Psoas muscle (tissue), 8 donors: Measurements from ENCODE around the gene BNIP5. TPM values are rescaled to one million over a fixed set of nuclear protein-coding genes. Genes with fewer than 3 reads are reported as not detected.

Experiments used
- ATAC-seq, 4 donors: fragments of 200-7000 bp; cut with Tn5 transposase; one replicate each; pipeline ENCODE4 v1.9.1; 2020; ENCODE audit warnings: moderate library complexity in 3 of 4, mild to moderate bottlenecking in 2 of 4
- DNase-seq, 2 donors: peaks; one replicate each; pipeline ENCODE4 v3.0.0-alpha.2; 2020
- H3K27ac ChIP-seq: fragments of 200-600 bp; one replicate; pipeline ENCODE4 v1.8.0; 2022
- H3K27me3 ChIP-seq, 3 donors: fragments of 200-600 bp in 1 of 3; one replicate each; pipeline versions ENCODE4 v1.6.1 to v1.8.0; 2013 to 2022; ENCODE audit warnings: low read length in 2 of 3, mild to moderate bottlenecking in 2 of 3, moderate library complexity in 1 of 3; ENCODE audit not compliant: insufficient read depth in 3 of 3
- H3K36me3 ChIP-seq, 2 donors: fragments of 200-600 bp in 1 of 2; one replicate each; pipeline versions ENCODE4 v1.6.1 to v1.8.0; 2013 to 2022; ENCODE audit warnings: low read depth in 1 of 2, mild to moderate bottlenecking in 1 of 2, moderate library complexity in 1 of 2; ENCODE audit not compliant: insufficient read depth in 1 of 2
- H3K4me1 ChIP-seq: fragments of 200-600 bp; one replicate; pipeline ENCODE4 v1.8.0; 2022
- H3K4me3 ChIP-seq: fragments of 200-600 bp; one replicate; pipeline ENCODE4 v1.8.0; 2022; ENCODE audit warnings: mild to moderate bottlenecking
- H3K9me3 ChIP-seq: fragments of 200-600 bp; one replicate; pipeline ENCODE4 v1.8.0; 2022
- CTCF ChIP-seq: fragments of 200-600 bp; IDR thresholded peaks from one replicate; pipeline ENCODE4 v1.8.0; 2022; ENCODE audit warnings: antibody characterized with exemption
- WGBS, 3 donors: extraction: QIAGEN DNeasy Blood & Tissue Kit; methylation state at CpG; one replicate each; pipeline versions ENCODE4 v1.1.6 to v1.1.7; 2013; 5-methylcytosine and 5-hydroxymethylcytosine counted together
- intact Hi-C, 2 donors: fragments of 100-400 bp; cut with DNase I; formaldehyde crosslinking; loops; one replicate each; pipeline versions ENCODE4 v1.11.0 to v1.14.2; 2022
- polyA plus RNA-seq, 3 donors: library from polyadenylated mRNA; stranded (reverse); fragments of 200-250 nt; gene quantifications; one replicate each; pipeline ENCODE4 v1.2.3, GENCODE V29; 2013
- total RNA-seq, 4 donors: library from RNA; stranded (reverse); fragmentation: NEBNext Ultra II Directional in 2 of 4; extraction: Animal tissue kit (Norgen Biotek cat#: 25700) in 2 of 4; gene quantifications; one replicate each; pipeline versions ENCODE4 v1.2.1 to v1.2.4, GENCODE V29; 2021 to 2023
- donor health status: healthy with polysubstance abuse.
- donor health status: DM: no; HTN: no; CAD: no; lungs with moderate emphysema.
- donor health status: Bipolar disorder and iron deficiency.
- donor health status: healthy.
- donor health status: DM: yes; HTN: yes; CAD: no.
- donor health status: DM: no; HTN: no; CAD: no.
- donor health status: DM: no; HTN: no; CAD: no.
- donor health status: DM: yes; HTN: yes; CAD: no.

Gene BNIP5
- total and polyA plus RNA-seq, 7 donors, result 0.01 TPM; not detected in 6

GRCh38 chr6:36312854-36313648, 23.6 kb downstream of the BNIP5 start:
- WGBS, 3 donors, result 48 to 61% (median 49%) methylated on average over 8 of the region's 8 CpGs
- intact Hi-C loops, result no loop called here
- no peak for ATAC-seq
- Histone ChIP-seq H3K27me3 (peaks cover 0 to 8% (median 0%) of the 10 kb centered on the region in 3 donors), H3K27ac (no peak overlapping the region), H3K4me1 (no peaks in the 10 kb centered on the region), H3K36me3 (no peaks in the 10 kb centered on the region), H3K9me3 (no peaks in the 10 kb centered on the region), H3K4me3 (no peak overlapping the region)
- no peak for TF ChIP-seq CTCF
- DNase-seq, result no peak

- Histone ChIP-seq H3K4me1 (no peaks in the 10 kb centered on the region), H3K27me3 (peaks cover 0 to 9% (median 0%) of the 10 kb centered on the region in 3 donors), H3K27ac (no peak overlapping the region), H3K4me3 (no peak overlapping the region), H3K9me3 (no peaks in the 10 kb centered on the region), H3K36me3 (no peaks in the 10 kb centered on the region)
- 82 to 92% (median 86%) methylated on average over 2 of the region's 2 CpGs for WGBS, 3 donors
- DNase-seq (no peak), ATAC-seq (no peak)
- intact Hi-C loops, result no loop called here
- no peak for TF ChIP-seq CTCF
Measured at GRCh38 chr6:36309900-36310299, 26.8 kb downstream of the BNIP5 start.

GRCh38 chr6:36309203-36309602, 27.5 kb downstream of the BNIP5 start:
- Histone ChIP-seq H3K4me1 (no peaks in the 10 kb centered on the region), H3K4me3 (no peak overlapping the region), H3K36me3 (no peaks in the 10 kb centered on the region), H3K9me3 (no peaks in the 10 kb centered on the region), H3K27ac (no peak overlapping the region), H3K27me3 (peaks cover 0 to 9% (median 0%) of the 10 kb centered on the region in 3 donors)
- intact Hi-C loops, result no loop called here
- 60 to 73% (median 73%) methylated on average over 7 of the region's 7 CpGs for WGBS, 3 donors
- TF ChIP-seq CTCF, result no peak
- DNase-seq (no peak), ATAC-seq (no peak)

GRCh38 chr6:36308514-36308913, 28.2 kb downstream of the BNIP5 start:
- Histone ChIP-seq H3K4me1 (no peaks in the 10 kb centered on the region), H3K27ac (no peak overlapping the region), H3K27me3 (peaks cover 0 to 9% (median 0%) of the 10 kb centered on the region in 3 donors), H3K4me3 (no peak overlapping the region), H3K9me3 (no peaks in the 10 kb centered on the region), H3K36me3 (no peaks in the 10 kb centered on the region)
- WGBS, 3 donors, result 93 to 96% (median 95%) methylated on average over 5 of the region's 5 CpGs
- DNase-seq, result no peak
- intact Hi-C loops, result no loop called here
- ATAC-seq, result no peak
- TF ChIP-seq CTCF, result no peak
